Activated CD4-positive, alpha-beta T cell treated with anti-CD3 and anti-CD28 coated beads, Interleukin-10, Interleukin-2, amounts not matched to agents 100 ng/mL and 50 ng/mL, durations not matched to agents 16 hours and 8 hours (primary cell): ENCODE measurements around the gene ZFPM1.
"Not testable (repeated sequence)": the region's sequence is repeated elsewhere in the genome, so short reads cannot be mapped to it uniquely, and the experiment has no call there.

ENCODE experiments used
- DNase-seq: peaks from one replicate; pipeline ENCODE4 v3.0.0-alpha.2; 2020

The ZFPM1 gene

GRCh38 chr16:88467541-88467944 is 14.5 kb downstream of the ZFPM1 start:
- no peak for DNase-seq

- peak; percentile 47 for DNase-seq
Measured at GRCh38 chr16:88468275-88469129, 15.4 kb downstream of the ZFPM1 start.

GRCh38 chr16:88469615-88470395 is 16.7 kb downstream of the ZFPM1 start:
- DNase-seq: no peak

- not testable (repeated sequence) for DNase-seq
Measured at GRCh38 chr16:88470396-88470680, 17.3 kb downstream of the ZFPM1 start.

- DNase-seq: not testable (repeated sequence)
Measured at GRCh38 chr16:88470696-88471095, 17.6 kb downstream of the ZFPM1 start.

GRCh38 chr16:88471115-88471514 is 18.0 kb downstream of the ZFPM1 start:
- DNase-seq: no peak

- DNase-seq: no peak
Measured at GRCh38 chr16:88471575-88471974, 18.5 kb downstream of the ZFPM1 start.

- DNase-seq: no peak
Measured at GRCh38 chr16:88472069-88472468, 19.0 kb downstream of the ZFPM1 start.

- no peak for DNase-seq
Measured at GRCh38 chr16:88472637-88473205, 19.6 kb downstream of the ZFPM1 start.

- no peak for DNase-seq
Measured at GRCh38 chr16:88473666-88474534, 20.8 kb downstream of the ZFPM1 start.

GRCh38 chr16:88475037-88475436 is 22.0 kb downstream of the ZFPM1 start:
- DNase-seq: no peak

GRCh38 chr16:88476203-88476602 is 23.1 kb downstream of the ZFPM1 start:
- no peak for DNase-seq

GRCh38 chr16:88476817-88477397 is 23.8 kb downstream of the ZFPM1 start:
- DNase-seq: no peak

- peak; percentile 41 for DNase-seq
Measured at GRCh38 chr16:88477631-88478519, 24.8 kb downstream of the ZFPM1 start.

GRCh38 chr16:88478889-88479792 is 26.1 kb downstream of the ZFPM1 start:
- DNase-seq: no peak

GRCh38 chr16:88479793-88480760 is 27.0 kb downstream of the ZFPM1 start:
- DNase-seq: no peak

GRCh38 chr16:88480829-88481228 is 27.7 kb downstream of the ZFPM1 start:
- no peak for DNase-seq

GRCh38 chr16:88481851-88482250 is 28.8 kb downstream of the ZFPM1 start:
- no peak for DNase-seq
